Glomerular visceral epithelial cell (primary cell): ENCODE results near the gene EDEM2.
"Not testable (repeated sequence)": the region's sequence is repeated elsewhere in the genome, so short reads cannot be mapped to it uniquely, and the experiment has no call there.

Experiments
- DNase-seq: peaks from one replicate; pipeline ENCODE4 v3.0.0-alpha.2; 2016; ENCODE audit errors: extremely low spot score

EDEM2 gene

DNA sequence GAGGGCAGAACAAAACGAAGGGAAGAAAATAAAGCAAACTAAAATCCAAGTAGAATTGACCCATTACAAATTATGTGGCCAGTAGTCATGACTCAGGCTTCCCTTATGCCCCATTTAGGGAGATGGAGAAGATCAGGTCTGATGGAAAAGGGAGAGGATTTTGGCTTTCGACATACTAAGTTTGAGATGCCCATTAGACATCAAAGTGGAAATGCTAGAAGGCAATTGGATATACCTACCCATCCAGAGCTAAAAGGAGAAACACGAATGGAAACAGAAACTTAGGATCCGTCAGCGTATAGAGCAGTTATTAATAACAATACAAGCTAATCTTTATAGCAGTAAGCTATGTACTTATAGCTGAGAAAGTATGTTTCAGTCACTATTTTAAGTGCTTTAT is 59.3 kb downstream of the EDEM2 start:
- DNase-seq, result no peak

DNA sequence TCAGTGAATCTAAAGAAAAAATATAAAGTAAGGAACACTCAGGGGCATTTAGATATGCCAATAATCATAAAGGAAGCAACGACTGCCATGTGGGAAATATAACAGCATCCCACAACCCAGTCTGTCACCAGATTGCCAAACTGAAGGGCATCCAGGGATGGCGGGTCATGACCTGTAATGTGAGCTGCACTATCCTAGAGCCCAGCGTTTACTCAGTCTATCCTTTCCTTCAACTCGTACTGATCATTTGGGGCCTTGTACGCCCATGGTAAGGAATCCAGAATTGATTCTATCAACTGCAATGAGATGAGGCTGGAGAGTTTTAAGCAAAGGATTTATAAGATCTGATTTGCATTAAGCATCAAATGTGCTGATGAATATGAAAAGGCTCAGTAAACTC is 59.8 kb downstream of the EDEM2 start:
- no peak for DNase-seq

DNA sequence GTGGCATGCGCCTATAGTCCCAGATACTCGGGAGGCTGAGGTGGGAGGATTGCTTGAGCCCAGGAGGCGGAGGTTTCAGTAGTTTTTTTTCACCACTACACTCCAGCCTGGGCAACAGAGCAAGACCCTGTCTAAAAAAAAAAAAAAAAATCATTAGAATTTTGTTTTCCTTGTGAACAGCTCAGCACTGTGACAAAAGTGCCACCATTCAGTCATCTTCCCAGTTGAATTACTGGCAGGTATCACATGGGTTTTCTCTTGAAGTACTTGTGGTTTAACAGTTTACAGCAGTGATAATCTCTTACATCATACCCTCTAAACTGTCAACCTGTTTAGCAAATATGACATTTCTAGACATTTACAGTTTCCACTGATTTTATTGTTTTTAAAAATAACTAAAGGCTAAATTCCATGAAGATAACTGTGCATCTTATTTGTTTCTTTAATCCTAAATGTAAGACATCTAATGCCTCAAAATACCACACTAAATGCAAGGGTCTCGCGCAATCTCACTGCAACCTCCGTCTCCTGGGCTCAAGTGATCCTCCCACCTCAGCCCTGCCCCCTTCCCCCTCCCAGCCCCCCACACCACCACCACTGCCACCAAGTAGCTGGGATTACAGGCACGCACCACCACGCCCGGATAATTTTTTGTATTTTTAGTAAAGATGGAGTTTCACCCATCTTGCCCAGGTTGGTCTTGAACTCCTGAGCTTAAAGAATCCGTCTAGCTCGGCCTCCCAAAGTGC is 61.5 kb downstream of the EDEM2 start:
- no peak for DNase-seq

DNA sequence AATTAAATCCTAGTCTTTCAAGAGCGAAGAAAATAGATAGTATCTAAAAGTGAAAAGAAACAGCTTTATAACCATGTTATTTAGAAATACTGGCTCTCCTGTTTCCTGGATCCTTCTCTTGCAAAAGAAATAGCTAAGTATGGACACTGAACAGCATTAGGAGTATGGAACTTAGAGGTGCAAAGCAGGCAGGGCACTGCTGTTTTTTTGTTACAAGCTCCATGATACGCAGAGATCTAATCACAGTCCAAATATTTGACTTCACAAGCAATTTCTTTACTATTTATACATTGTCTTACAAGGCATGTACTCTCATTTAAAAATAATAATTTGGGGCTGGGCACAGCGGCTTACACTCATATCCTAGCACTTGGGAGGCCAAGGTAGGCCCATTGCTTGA is 62.1 kb downstream of the EDEM2 start:
- no peak for DNase-seq

DNA sequence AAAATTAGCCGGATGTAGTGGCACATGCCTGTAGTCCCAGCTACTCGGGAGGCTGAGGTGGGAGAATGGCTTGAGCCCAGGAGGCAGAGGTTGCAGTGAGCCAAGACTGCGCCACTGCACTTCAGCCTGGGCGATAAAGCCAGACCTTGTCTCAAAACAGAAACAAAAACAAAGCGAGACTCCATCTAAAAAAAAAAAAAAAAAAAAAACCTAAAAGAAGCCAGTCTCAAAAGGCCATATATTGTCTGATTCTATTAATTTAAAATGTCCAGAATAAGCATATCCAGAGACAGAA is 66.8 kb downstream of the EDEM2 start:
- not testable (repeated sequence) for DNase-seq

DNA sequence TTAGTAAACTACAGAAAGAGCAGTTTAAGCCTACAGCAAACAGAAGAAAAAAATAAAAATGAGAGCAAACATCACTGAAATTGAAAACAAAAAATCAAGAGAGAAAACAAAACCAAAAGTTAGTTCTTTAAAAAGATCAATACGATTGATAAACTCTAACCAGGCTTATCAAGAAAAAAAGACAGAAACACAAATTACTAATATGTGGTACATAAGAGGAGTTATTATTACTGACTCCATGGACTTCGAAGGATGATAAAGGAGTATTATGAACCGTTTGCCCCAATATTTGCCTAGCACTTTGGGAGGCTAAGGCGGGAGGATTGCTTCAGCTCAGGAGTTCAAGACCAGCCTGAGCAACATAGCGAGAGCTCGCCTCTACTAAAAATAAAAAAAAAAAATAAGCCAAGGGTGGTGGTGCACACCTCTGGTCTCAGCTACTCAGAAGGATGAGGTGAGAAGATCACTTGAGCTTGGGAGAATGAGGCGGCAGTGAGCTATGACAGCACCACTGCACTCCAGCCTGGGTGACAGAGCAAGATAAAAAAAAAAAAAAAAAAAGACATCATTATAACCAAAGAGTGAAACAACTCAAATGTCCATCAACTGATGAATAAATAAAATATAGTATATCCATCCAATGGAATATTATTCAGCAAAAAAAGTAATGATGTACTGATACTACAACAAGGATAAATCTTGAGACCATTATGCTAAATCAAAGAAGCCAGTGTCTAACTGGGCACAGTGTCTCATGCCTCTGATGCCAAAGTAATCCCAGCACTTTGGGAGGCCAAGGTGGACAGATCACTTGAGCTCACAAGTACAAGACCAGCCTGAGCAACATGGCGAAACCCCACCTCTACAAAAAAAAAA is 67.4 kb downstream of the EDEM2 start:
- DNase-seq, result no peak

DNA sequence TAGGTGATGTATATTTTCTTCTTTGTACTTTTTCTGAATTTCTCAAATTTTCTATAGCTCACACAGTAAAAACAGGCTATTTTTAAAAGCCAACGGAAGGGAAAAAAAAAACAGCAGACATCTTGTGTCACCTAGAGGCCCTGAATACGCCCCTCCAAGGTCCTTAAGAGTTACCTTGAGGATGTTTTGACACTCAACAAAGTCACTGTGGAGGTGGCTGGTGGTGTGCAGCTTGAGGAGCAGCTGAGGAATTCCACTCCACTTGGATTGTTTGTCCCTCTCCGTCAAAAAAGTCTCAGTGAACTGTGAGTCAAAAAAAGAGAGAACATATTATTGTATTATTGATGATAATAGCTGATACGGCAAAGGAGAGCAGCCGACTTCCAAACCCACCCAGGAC is 69.3 kb downstream of the EDEM2 start:
- no peak for DNase-seq

DNA sequence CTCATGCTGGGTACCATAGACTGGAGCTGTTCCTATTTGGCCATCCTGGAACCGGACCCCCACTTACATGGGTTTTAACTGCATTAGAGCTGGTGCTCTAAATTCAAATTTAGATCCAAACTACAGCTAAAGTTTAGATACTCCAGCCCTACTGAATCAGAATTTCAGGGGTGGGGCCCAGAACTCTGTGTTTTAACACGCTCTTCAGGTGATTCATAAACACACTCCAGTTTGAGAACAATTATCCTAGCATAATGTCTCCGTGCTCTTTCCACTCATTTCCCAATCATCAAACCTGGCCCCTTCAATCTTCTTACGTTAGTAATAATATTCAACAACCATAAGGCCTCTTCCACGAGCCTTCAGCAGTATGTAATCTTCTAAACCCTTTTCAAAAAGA is 69.8 kb downstream of the EDEM2 start:
- DNase-seq, result no peak

DNA sequence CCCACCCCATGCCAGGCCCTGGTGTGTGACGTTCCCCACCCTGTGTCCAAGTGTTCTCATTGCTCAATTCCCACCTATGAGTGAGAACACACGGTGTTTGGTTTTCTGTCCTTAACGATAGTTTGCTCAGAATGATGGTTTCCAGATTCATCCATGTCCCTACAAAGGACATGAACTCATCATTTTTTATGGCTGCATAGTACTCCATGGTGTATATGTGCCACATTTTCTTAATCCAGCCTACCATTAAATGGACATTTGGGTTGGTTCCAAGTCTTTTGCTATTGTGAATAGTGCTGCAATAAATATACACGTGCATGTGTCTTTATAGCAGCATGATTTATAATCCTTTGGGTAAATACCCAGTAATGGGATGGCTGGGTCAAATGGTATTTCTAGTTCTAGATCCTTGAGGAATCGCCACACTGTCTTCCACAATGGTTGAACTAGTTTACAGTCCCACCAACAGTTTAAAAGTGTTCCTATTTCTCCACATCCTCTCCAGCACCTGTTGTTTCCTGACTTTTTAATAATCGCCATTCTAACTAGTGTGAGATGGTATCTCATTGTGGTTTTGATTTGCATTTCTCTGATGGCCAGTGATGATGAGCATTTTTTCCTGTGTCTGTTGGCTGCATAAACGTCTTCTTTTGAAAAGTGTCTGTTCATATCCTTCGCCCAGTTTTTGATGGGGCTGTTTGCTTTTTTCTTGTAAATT is 75.5 kb downstream of the EDEM2 start:
- not testable (repeated sequence) for DNase-seq

DNA sequence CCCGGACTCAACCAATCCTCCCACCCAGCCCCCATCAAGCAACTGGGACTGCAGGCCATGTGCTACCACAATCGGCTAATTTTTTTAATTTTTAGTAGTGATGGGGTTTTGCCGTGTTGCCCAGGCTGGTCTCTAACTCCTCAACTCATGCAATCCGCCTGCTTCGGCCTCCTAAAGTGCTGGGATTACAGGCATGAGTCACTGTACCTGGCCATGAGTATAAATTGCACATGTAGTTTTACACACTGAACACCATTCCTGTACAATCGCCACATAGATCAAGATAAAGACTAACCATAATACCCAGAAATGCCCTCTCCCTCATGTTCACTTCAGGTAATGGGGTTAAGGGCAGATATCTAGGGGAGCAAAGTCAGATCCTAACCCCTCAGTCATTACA is 80.9 kb downstream of the EDEM2 start:
- no peak for DNase-seq
